AG04450 (cell line): ENCODE results near the gene OSBPL10. TPM values are rescaled to one million over a fixed set of nuclear protein-coding genes. Genes with fewer than 3 reads are reported as not detected.

Experiments
- CTCF ChIA-PET: fragments of 300-600, 350-600 bp; formaldehyde crosslinking; extraction: SDS; loops from one replicate; lab custom pipeline; 2022; ENCODE audit warnings: antibody characterized with exemption, inconsistent platforms; lab: Charles Lee
- POLR2A ChIA-PET: fragments of 350-600 bp; formaldehyde crosslinking; extraction: SDS; loops from one replicate; lab custom pipeline; 2021; ENCODE audit warnings: antibody characterized with exemption, inconsistent platforms; lab: Yijun Ruan, JAX
- DNase-seq: peaks from one replicate; pipeline ENCODE4 v3.0.0-alpha.2; 2011; ENCODE audit warnings: low read depth, low spot score
- H3K27ac ChIP-seq: one replicate; pipeline ENCODE4 v1.5.1; 2012; ENCODE audit warnings: low read depth, low read length, control low read depth
- H3K27me3 ChIP-seq: one replicate; pipeline ENCODE4 v1.6.0; 2012; ENCODE audit warnings: low read length; ENCODE audit not compliant: control insufficient read depth, insufficient read depth
- H3K4me3 ChIP-seq: 2 replicates; pipeline ENCODE4 v1.5.1; 2011; ENCODE audit warnings: mild to moderate bottlenecking, low read depth, low read length, control low read depth
- H3K9me3 ChIP-seq: 2 replicates; pipeline ENCODE4 v1.5.1; 2012; ENCODE audit warnings: low read length; ENCODE audit not compliant: control insufficient read depth, insufficient read depth
- CTCF ChIP-seq: IDR thresholded peaks from 2 replicates; pipeline ENCODE4 v1.5.1; 2011; ENCODE audit warnings: low read depth, low read length, control low read depth, inconsistent platforms
- polyA plus RNA-seq: library from polyadenylated mRNA; depleted of rRNA; stranded (reverse); fragments of >200 nt; gene quantifications from 2 replicates; pipeline ENCODE4 v1.2.3, GENCODE V29; 2011

OSBPL10 gene
- polyA plus RNA-seq, 1 experiment: 13.2 TPM

DNA sequence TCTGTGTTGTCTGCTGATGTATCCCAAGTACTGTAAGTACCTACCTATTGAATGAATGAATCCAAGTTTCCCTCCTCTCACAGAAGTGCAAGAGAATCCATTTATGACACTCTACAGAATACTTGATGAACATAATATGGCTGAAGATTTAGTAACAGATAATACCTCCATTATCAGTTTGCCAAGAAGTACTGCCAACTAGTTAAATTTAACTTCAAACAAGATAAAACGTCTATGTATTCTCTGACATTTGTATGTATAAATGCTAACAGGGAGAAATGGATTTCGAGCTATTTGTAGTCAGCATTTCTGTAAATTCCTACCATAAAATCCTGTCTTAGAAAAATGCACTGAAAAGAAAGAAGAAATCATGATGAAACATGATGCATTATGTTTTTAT is 230.7 kb downstream of the OSBPL10 start:
- Histone ChIP-seq H3K27me3 (no peaks in the 10 kb centered on the region), H3K4me3 (no peak overlapping the region), H3K27ac (no peak overlapping the region), H3K9me3 (no peaks in the 10 kb centered on the region)
- no peak for DNase-seq
- TF ChIP-seq CTCF: no peak
- CTCF ChIA-PET: no interaction called here
- POLR2A ChIA-PET: no interaction called here

DNA sequence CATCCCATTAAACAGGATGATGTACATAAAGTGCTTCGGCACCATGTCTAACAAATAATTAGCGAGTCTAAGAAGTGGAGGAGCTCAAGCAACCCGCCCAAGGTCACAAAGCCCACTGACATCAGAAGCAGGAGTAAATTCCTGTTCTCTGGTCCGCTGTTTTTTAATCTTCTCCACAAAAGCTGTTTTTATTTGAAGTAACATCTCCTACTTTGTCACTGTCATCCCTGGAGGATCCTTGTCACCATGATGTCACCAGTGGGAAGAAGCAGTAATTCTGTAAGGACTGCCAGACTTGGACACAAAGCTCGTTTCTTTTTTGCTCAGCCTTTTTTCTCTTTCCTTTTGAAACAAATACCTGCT is 232.1 kb downstream of the OSBPL10 start:
- Histone ChIP-seq H3K27me3 (no peaks in the 10 kb centered on the region), H3K4me3 (no peak overlapping the region), H3K27ac (no peak overlapping the region), H3K9me3 (no peaks in the 10 kb centered on the region)
- POLR2A ChIA-PET: no interaction called here
- CTCF ChIA-PET: no interaction called here
- no peak for TF ChIP-seq CTCF
- DNase-seq: no peak

- POLR2A ChIA-PET: interaction anchor here (0.7 kb wide), 1 partner anchor 488 kb away, joined by 8 read pairs; no protein-coding TSS in a partner anchor
- CTCF ChIA-PET: interaction anchor here (0.8 kb wide), 1 partner anchor 20 kb away, joined by 3 read pairs; no protein-coding TSS in a partner anchor
Measured at GRCh38 chr3:31748281-31748932, 232.7 kb downstream of the OSBPL10 start.

GRCh38 chr3:31747785-31748184 is 233.3 kb downstream of the OSBPL10 start:
- ChIA-PET CTCF (interaction anchor here (0.8 kb wide), 1 partner anchor 21 kb away, joined by 3 read pairs; no protein-coding TSS in a partner anchor), POLR2A (interaction anchor here (0.7 kb wide), 1 partner anchor 487 kb away, joined by 8 read pairs; no protein-coding TSS in a partner anchor)
- Histone ChIP-seq H3K9me3 (no peaks in the 10 kb centered on the region), H3K4me3 (no peak overlapping the region), H3K27ac (no peak overlapping the region), H3K27me3 (no peaks in the 10 kb centered on the region)
- TF ChIP-seq CTCF: no peak
- DNase-seq: no peak

More at GRCh38 chr3:31748281-31748932, 232.7 kb downstream of the OSBPL10 start:
- no peaks in the 10 kb centered on the region for H3K9me3 ChIP-seq
- no peak overlapping the region for H3K4me3 ChIP-seq
- DNase-seq: no peak
- no peak overlapping the region for H3K27ac ChIP-seq
- no peaks in the 10 kb centered on the region for H3K27me3 ChIP-seq
- no peak for TF ChIP-seq CTCF

DNA sequence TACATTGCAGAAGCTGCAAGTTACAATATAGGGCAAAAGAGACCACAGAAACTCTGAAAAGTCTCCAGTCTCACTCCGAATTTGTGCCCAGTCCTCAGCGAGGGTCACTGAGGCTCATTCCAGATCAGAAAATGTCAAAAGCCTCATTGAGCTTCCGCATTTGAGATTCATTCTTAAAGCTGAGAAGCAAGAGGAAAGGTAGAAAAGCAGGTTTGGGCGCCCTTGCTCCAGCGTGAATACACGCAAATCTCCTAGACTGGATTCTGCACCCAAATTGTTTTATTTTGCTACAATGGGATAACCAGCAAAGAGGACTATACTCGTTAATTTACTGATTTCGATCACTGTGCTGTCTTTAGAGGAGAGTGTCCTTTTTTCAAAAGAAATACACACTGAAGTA is 236.1 kb downstream of the OSBPL10 start:
- H3K27me3 ChIP-seq: no peaks in the 10 kb centered on the region
- no peak overlapping the region for H3K4me3 ChIP-seq
- no peaks in the 10 kb centered on the region for H3K9me3 ChIP-seq
- DNase-seq: no peak
- TF ChIP-seq CTCF: no peak
- POLR2A ChIA-PET: no interaction called here
- CTCF ChIA-PET: no interaction called here
- H3K27ac ChIP-seq: no peak overlapping the region
